Neural progenitor cell (in vitro differentiated cells): ENCODE measurements around the gene PDE6B. TPM values are rescaled to one million over a fixed set of nuclear protein-coding genes. Genes with fewer than 3 reads are reported as not detected.

Source experiments
- DNase-seq: peaks from one replicate; pipeline ENCODE4 v3.0.0-alpha.2; 2016; ENCODE audit warnings: low spot score
- H2AFZ ChIP-seq: fragments of 200-600 bp; sonication (generic); replicated peaks from 2 replicates; pipeline ENCODE4 v1.6.1; 2016; ENCODE audit warnings: antibody characterized with exemption
- H3F3A ChIP-seq: fragments of 200-600 bp; sonication (generic); 2 replicates; pipeline ENCODE4 v1.6.1; 2016; ENCODE audit warnings: antibody characterized with exemption, low read depth
- H3K27ac ChIP-seq: fragments of 200-600 bp; sonication (generic); 2 replicates; pipeline ENCODE4 v1.5.1; 2016; ENCODE audit warnings: mild to moderate bottlenecking
- H3K27me3 ChIP-seq: fragments of 200-600 bp; sonication (generic); 2 replicates; pipeline ENCODE4 v1.6.1; 2016; ENCODE audit warnings: mild to moderate bottlenecking, moderate library complexity
- H3K36me3 ChIP-seq: fragments of 200-600 bp; sonication (generic); 2 replicates; pipeline ENCODE4 v1.5.1; 2016
- H3K4me1 ChIP-seq: fragments of 200-600 bp; sonication (generic); 2 replicates; pipeline ENCODE4 v1.6.1; 2016; ENCODE audit warnings: mixed run types
- H3K4me2 ChIP-seq: fragments of 200-600 bp; sonication (generic); 2 replicates; pipeline ENCODE4 v1.6.1; 2016
- H3K4me3 ChIP-seq: fragments of 200-600 bp; sonication (generic); 2 replicates; pipeline ENCODE4 v1.5.1; 2016
- H3K79me2 ChIP-seq: fragments of 200-600 bp; sonication (generic); 2 replicates; pipeline ENCODE4 v1.6.1; 2016; ENCODE audit warnings: low read depth
- H3K9ac ChIP-seq: fragments of 200-600 bp; sonication (generic); 2 replicates; pipeline ENCODE4 v1.6.1; 2016
- H3K9me3 ChIP-seq: fragments of 200-600 bp; sonication (generic); 2 replicates; pipeline ENCODE4 v1.5.1; 2016; ENCODE audit warnings: low read depth
- H4K20me1 ChIP-seq: fragments of 200-600 bp; sonication (generic); 2 replicates; pipeline ENCODE4 v1.6.1; 2016; ENCODE audit warnings: low read depth
- H3K27ac Mint-ChIP-seq: 3 replicates; pipeline ENCODE4 v1.8.0; 2021; ENCODE audit warnings: mixed read lengths
- H3K27me3 Mint-ChIP-seq: 2 replicates; pipeline ENCODE4 v1.8.0; 2022; ENCODE audit warnings: low read depth, mild to moderate bottlenecking, inconsistent platforms, moderate library complexity, mixed read lengths; ENCODE audit not compliant: insufficient read depth
- H3K36me3 Mint-ChIP-seq: 3 replicates; pipeline ENCODE4 v1.8.0; 2021; ENCODE audit warnings: mixed read lengths
- H3K4me1 Mint-ChIP-seq: 3 replicates; pipeline ENCODE4 v1.8.0; 2021; ENCODE audit warnings: mixed read lengths
- H3K4me3 Mint-ChIP-seq: 3 replicates; pipeline ENCODE4 v1.8.0; 2021; ENCODE audit warnings: mild to moderate bottlenecking, moderate library complexity, mixed read lengths
- H3K9me3 Mint-ChIP-seq: 3 replicates; pipeline ENCODE4 v1.8.0; 2020; ENCODE audit warnings: mixed read lengths
- CTCF ChIP-seq: fragments of 200-600 bp; sonication (generic); IDR thresholded peaks from 2 replicates; pipeline ENCODE4 v1.5.1; 2017; ENCODE audit warnings: antibody characterized with exemption, mild to moderate bottlenecking
- EZH2 ChIP-seq: fragments of 200-600 bp; sonication (generic); IDR thresholded peaks from 2 replicates; pipeline ENCODE4 v1.6.1; 2017; ENCODE audit warnings: antibody characterized with exemption, mild to moderate bottlenecking, moderate library complexity
- EZH2phosphoT487 ChIP-seq: fragments of 200-600 bp; sonication (generic); IDR thresholded peaks from 2 replicates; pipeline ENCODE4 v1.6.1; 2017; ENCODE audit warnings: antibody characterized with exemption
- total RNA-seq: library from RNA; depleted of rRNA; stranded (reverse); fragments of >200 nt; gene quantifications from 2 replicates; pipeline ENCODE4 v1.2.3, GENCODE V29; 2015; ENCODE audit warnings: low replicate concordance

The PDE6B gene
- total RNA-seq, 1 donor from 2014 or later = 4.3 TPM

- Histone ChIP-seq H3K27me3 (no peaks in the 10 kb centered on the region), H3K27ac (no peak overlapping the region), H3K4me2 (no peak overlapping the region), H3K9me3 (no peaks in the 10 kb centered on the region), H3F3A (peaks cover 8% of the 10 kb centered on the region), H3K4me1 (peaks cover 18% of the 10 kb centered on the region), H3K36me3 (no peaks in the 10 kb centered on the region), H2AFZ (no peak overlapping the region), H3K79me2 (no peaks in the 10 kb centered on the region), H3K4me3 (no peak overlapping the region), H3K9ac (no peak overlapping the region), H4K20me1 (no peaks in the 10 kb centered on the region)
- peaks cover 8% of the 10 kb centered on the region for H3K27me3 Mint-ChIP-seq
- H3K4me3 Mint-ChIP-seq = no peak overlapping the region
- peaks cover 8% of the 10 kb centered on the region for H3K4me1 Mint-ChIP-seq
- DNase-seq = no peak
- H3K27ac Mint-ChIP-seq = no peak overlapping the region
- peaks cover 3% of the 10 kb centered on the region for H3K36me3 Mint-ChIP-seq
- peaks cover 16% of the 10 kb centered on the region for H3K9me3 Mint-ChIP-seq
- no peak for TF ChIP-seq EZH2
- TF ChIP-seq EZH2phosphoT487 = no peak
- TF ChIP-seq CTCF = no peak
Observed at GRCh38 chr4:628311-628741, 3.0 kb downstream of the PDE6B start.

DNA sequence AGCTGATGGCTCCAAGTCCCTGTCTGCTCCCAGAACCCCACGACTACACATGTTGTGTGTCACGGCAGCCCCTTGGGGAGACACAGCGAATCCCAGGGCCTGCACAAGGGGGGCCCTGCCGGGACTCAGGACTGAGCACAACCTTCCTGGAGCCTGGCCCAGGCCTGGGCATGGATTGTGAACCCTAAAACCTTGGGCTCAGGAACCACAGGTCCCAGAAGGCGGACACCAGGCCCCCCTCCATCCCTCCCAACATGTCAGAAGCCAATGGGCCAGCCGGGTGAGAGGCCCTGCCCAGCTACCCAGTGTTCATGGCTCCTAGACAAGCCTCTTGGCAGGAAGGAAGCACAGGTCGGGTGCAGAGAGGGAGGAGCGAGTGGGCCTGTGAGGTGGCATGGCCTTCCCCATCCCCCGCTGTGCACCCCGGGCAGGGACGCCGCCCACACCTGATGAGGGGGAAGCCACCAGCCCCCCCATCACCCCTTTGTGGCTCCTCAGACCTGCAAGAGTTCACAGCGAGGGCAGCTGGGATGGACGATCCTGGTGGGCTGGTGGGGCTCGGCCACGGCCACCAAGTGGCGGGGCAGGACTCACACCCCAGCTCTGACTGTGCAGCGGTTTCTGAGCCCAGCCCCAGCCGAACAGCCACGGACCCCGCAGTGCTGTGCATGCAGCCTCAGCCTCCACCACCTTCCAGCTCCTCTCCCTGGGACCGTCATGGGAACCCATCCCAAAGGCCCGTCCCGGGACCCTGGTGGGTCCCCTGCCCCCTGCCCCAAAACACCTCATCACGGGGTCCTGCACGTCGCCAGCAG lies 3.7 kb downstream of the PDE6B start:
- H3K9ac ChIP-seq = no peak overlapping the region
- no peak overlapping the region for H3K4me3 Mint-ChIP-seq
- no peak overlapping the region for H3K4me3 ChIP-seq
- no peaks in the 10 kb centered on the region for H4K20me1 ChIP-seq
- peaks cover 8% of the 10 kb centered on the region for H3K4me1 Mint-ChIP-seq
- no peak overlapping the region for H3K27ac Mint-ChIP-seq
- H3K9me3 ChIP-seq = no peaks in the 10 kb centered on the region
- no peaks in the 10 kb centered on the region for H3K36me3 ChIP-seq
- H3K4me1 ChIP-seq = peaks cover 15% of the 10 kb centered on the region
- no peak for DNase-seq
- no peak overlapping the region for H3K27ac ChIP-seq
- TF ChIP-seq CTCF = no peak
- no peak for TF ChIP-seq EZH2
- no peak for TF ChIP-seq EZH2phosphoT487
- no peaks in the 10 kb centered on the region for H3K27me3 ChIP-seq
- H3K36me3 Mint-ChIP-seq = peaks cover 3% of the 10 kb centered on the region
- no peak overlapping the region for H3K4me2 ChIP-seq
- H3K27me3 Mint-ChIP-seq = peaks cover 8% of the 10 kb centered on the region
- no peak overlapping the region for H2AFZ ChIP-seq
- peaks cover 16% of the 10 kb centered on the region for H3K9me3 Mint-ChIP-seq
- no peaks in the 10 kb centered on the region for H3K79me2 ChIP-seq
- H3F3A ChIP-seq = peaks cover 8% of the 10 kb centered on the region

- H3K4me3 ChIP-seq = no peak overlapping the region
- no peaks in the 10 kb centered on the region for H3K27me3 ChIP-seq
- peaks cover 8% of the 10 kb centered on the region for H3K27me3 Mint-ChIP-seq
- H3K4me1 ChIP-seq = peaks cover 11% of the 10 kb centered on the region
- no peak overlapping the region for H3K27ac ChIP-seq
- DNase-seq = no peak
- peaks cover 16% of the 10 kb centered on the region for H3K9me3 Mint-ChIP-seq
- H3K36me3 Mint-ChIP-seq = peaks cover 3% of the 10 kb centered on the region
- H3K36me3 ChIP-seq = no peaks in the 10 kb centered on the region
- H4K20me1 ChIP-seq = no peaks in the 10 kb centered on the region
- H3K9me3 ChIP-seq = no peaks in the 10 kb centered on the region
- peaks cover 4% of the 10 kb centered on the region for H3K4me1 Mint-ChIP-seq
- H3K4me3 Mint-ChIP-seq = no peak overlapping the region
- peak overlapping the region; percentile 91 for H3K27ac Mint-ChIP-seq
- H3F3A ChIP-seq = peaks cover 7% of the 10 kb centered on the region
- no peak overlapping the region for H2AFZ ChIP-seq
- H3K79me2 ChIP-seq = no peaks in the 10 kb centered on the region
- H3K4me2 ChIP-seq = no peak overlapping the region
- H3K9ac ChIP-seq = no peak overlapping the region
- TF ChIP-seq EZH2 (no peak), CTCF (no peak), EZH2phosphoT487 (no peak)
Observed at GRCh38 chr4:629636-629914, 4.2 kb downstream of the PDE6B start.
